BJ (cell line): Measurements from ENCODE around the gene ACTBL2. TPM values are rescaled to one million over a fixed set of nuclear protein-coding genes. Genes with fewer than 3 reads are reported as not detected.

Experiments
- CTCF ChIA-PET: fragments of 350-600 bp; formaldehyde crosslinking; extraction: SDS; loops from one replicate; lab custom pipeline; 2021; ENCODE audit warnings: antibody characterized with exemption, inconsistent platforms; lab: Yijun Ruan, JAX
- POLR2A ChIA-PET: fragments of 300-600 bp; sonication (Branson Sonifier 250); formaldehyde crosslinking; extraction: SDS; loops from one replicate; lab custom pipeline; 2021; ENCODE audit warnings: antibody characterized with exemption; lab: Charles Lee
- DNase-seq: peaks from one replicate; pipeline ENCODE4 v3.0.0-alpha.2; 2011; ENCODE audit warnings: low read depth
- H3K27me3 ChIP-seq: 2 replicates; pipeline ENCODE4 v1.6.0; 2011; ENCODE audit warnings: low read length; ENCODE audit not compliant: control insufficient read depth, insufficient read depth
- H3K36me3 ChIP-seq: 2 replicates; pipeline ENCODE4 v1.5.1; 2011; ENCODE audit warnings: low read length; ENCODE audit not compliant: control insufficient read depth, insufficient read depth
- H3K4me3 ChIP-seq: 2 replicates; pipeline ENCODE4 v1.5.1; 2011; ENCODE audit warnings: low read depth, mild to moderate bottlenecking, control low read depth, low read length
- CTCF ChIP-seq: IDR thresholded peaks from 2 replicates; pipeline ENCODE4 v1.5.1; 2011; ENCODE audit warnings: low read depth, mild to moderate bottlenecking, control low read depth, inconsistent platforms, low read length, moderate library complexity; ENCODE audit not compliant: insufficient read depth
- polyA plus RNA-seq: library from polyadenylated mRNA; depleted of rRNA; stranded (reverse); fragments of >200 nt; gene quantifications from 2 replicates; pipeline ENCODE4 v1.2.3, GENCODE V29; 2011

Gene ACTBL2
- polyA plus RNA-seq, 1 experiment, result 0.05 TPM

- DNase-seq, result no peak
- no peak for TF ChIP-seq CTCF
- POLR2A ChIA-PET, result interaction anchor here (0.6 kb wide), 1 partner anchor 967 kb away, joined by 3 read pairs; no protein-coding TSS in a partner anchor
Measured at GRCh38 chr5:57493034-57493433, 10.4 kb upstream of the ACTBL2 start.

GRCh38 chr5:57492632-57493031 lies 10.0 kb upstream of the ACTBL2 start:
- no peaks in the 10 kb centered on the region for H3K27me3 ChIP-seq
- no peaks in the 10 kb centered on the region for H3K36me3 ChIP-seq
- DNase-seq, result no peak
- H3K4me3 ChIP-seq, result no peak overlapping the region
- POLR2A ChIA-PET, result no interaction called here
- TF ChIP-seq CTCF, result no peak
- CTCF ChIA-PET, result interaction anchor here (0.8 to 1.5 kb wide), 4 partner anchors 9 to 968 kb away, joined by 3 to 5 read pairs (median 4); partner anchors contain the start of genes ACTBL2 and PLK2

More at GRCh38 chr5:57493034-57493433, 10.4 kb upstream of the ACTBL2 start:
- Histone ChIP-seq H3K4me3 (no peak overlapping the region), H3K27me3 (no peaks in the 10 kb centered on the region), H3K36me3 (no peaks in the 10 kb centered on the region)
- CTCF ChIA-PET, result interaction anchor here (0.8 to 1.5 kb wide), 4 partner anchors 10 to 967 kb away, joined by 3 to 5 read pairs (median 4); partner anchors contain the start of genes ACTBL2 and PLK2

- Histone ChIP-seq H3K27me3 (no peaks in the 10 kb centered on the region), H3K36me3 (no peaks in the 10 kb centered on the region), H3K4me3 (no peak overlapping the region)
- no peak for TF ChIP-seq CTCF
- CTCF ChIA-PET, result interaction anchor here (0.7 to 1.5 kb wide), 5 partner anchors 21 to 984 kb away, joined by 3 to 4 read pairs (median 3); no protein-coding TSS in a partner anchor
- POLR2A ChIA-PET, result no interaction called here
- DNase-seq, result no peak
Measured at GRCh38 chr5:57491369-57491965, 8.9 kb upstream of the ACTBL2 start.

GRCh38 chr5:57488215-57488955 lies 5.8 kb upstream of the ACTBL2 start:
- CTCF ChIA-PET, result interaction anchor here (0.7 kb wide), 1 partner anchor 560 kb away, joined by 4 read pairs; no protein-coding TSS in a partner anchor
- Histone ChIP-seq H3K36me3 (no peaks in the 10 kb centered on the region), H3K4me3 (no peak overlapping the region), H3K27me3 (no peaks in the 10 kb centered on the region)
- POLR2A ChIA-PET, result no interaction called here
- DNase-seq, result peak; percentile 35
- TF ChIP-seq CTCF, result no peak

- ChIA-PET POLR2A (no interaction called here), CTCF (interaction anchor here (0.8 kb wide), 1 partner anchor 294 kb away, joined by 3 read pairs; no protein-coding TSS in a partner anchor)
- Histone ChIP-seq H3K4me3 (no peak overlapping the region), H3K27me3 (no peaks in the 10 kb centered on the region), H3K36me3 (no peaks in the 10 kb centered on the region)
- DNase-seq, result no peak
- no peak for TF ChIP-seq CTCF
Measured at GRCh38 chr5:57486027-57486602, 3.5 kb upstream of the ACTBL2 start.
